ENCODE data around the gene PRTFDC1. TPM values are rescaled to one million over a fixed set of nuclear protein-coding genes. Genes with fewer than 3 reads are reported as not detected.

PRTFDC1 gene
- total RNA-seq = 5.7 and 9.1 TPM in 2 replicates

GRCh38 chr10:24952143-24952706 is at the start of gene PRTFDC1:
TSS of gene PRTFDC1 (minus strand) at chr10:24952606. CDS start at chr10:24952575, 31 bp downstream.

Other genes starting within 250 kb of the PRTFDC1 start
- gene ARHGAP21, start 228.7 kb downstream of the PRTFDC1 start, total RNA-seq = 45.0 and 98.9 TPM in 2 replicates
- gene ENKUR, start 63.6 kb upstream of the PRTFDC1 start, total RNA-seq = 0.06 TPM in 1 of 2 replicates, not detected in the other
- 1.1 and 2.9 TPM in 2 replicates for gene THNSL1, start 64.0 kb upstream of the PRTFDC1 start, total RNA-seq
- gene GPR158, start 222.4 kb upstream of the PRTFDC1 start, total RNA-seq = under 0.01 TPM in 1 of 2 replicates, not detected in the other